GM12801 (cell line): ENCODE measurements around the gene ATG3.

ENCODE experiments used
- TF ChIP-seq, protein P1 (sequence below): IDR thresholded peaks from one replicate; pipeline ENCODE4 v1.5.1; 2011; ENCODE audit warnings: control low read depth; ENCODE audit not compliant: insufficient read length; ENCODE audit errors: extremely low read depth

Gene ATG3

GRCh38 chr3:112561734-112562529, at the start of gene ATG3, which contains the start of gene SLC35A5:
Gene ATG3, minus strand, starts transcription at chr3:112561962. Its CDS starts 434 bp downstream, at chr3:112561528.
Gene SLC35A5, plus strand, starts transcription at chr3:112562045. Its CDS starts 1,359 bp downstream, at chr3:112563404.
- TF ChIP-seq, protein P1, sequence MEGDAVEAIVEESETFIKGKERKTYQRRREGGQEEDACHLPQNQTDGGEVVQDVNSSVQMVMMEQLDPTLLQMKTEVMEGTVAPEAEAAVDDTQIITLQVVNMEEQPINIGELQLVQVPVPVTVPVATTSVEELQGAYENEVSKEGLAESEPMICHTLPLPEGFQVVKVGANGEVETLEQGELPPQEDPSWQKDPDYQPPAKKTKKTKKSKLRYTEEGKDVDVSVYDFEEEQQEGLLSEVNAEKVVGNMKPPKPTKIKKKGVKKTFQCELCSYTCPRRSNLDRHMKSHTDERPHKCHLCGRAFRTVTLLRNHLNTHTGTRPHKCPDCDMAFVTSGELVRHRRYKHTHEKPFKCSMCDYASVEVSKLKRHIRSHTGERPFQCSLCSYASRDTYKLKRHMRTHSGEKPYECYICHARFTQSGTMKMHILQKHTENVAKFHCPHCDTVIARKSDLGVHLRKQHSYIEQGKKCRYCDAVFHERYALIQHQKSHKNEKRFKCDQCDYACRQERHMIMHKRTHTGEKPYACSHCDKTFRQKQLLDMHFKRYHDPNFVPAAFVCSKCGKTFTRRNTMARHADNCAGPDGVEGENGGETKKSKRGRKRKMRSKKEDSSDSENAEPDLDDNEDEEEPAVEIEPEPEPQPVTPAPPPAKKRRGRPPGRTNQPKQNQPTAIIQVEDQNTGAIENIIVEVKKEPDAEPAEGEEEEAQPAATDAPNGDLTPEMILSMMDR = no peak

- TF ChIP-seq, protein P1 = no peak
Observed at GRCh38 chr3:112610121-112610520, 48.4 kb upstream of the ATG3 start.

DNA sequence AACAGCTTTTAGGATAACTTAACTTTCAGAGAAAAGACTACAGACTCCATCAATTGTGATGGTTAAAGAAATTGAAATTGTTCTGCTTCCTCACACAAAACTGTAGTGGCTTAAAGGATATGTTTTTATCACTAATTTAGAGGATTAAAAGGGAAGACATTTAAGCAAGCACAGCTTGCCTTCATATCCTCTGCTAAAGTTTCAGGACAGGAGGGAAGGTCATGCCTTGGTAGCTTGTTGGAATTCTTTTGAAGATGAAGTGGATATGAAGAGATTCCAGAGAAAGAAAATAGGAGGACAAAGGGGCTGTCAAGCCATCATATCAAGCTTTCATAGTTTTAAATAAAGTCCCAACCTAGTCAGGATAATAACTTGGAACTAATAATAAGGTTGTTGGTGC, 46.1 kb upstream of the ATG3 start:
- TF ChIP-seq, protein P1 = no peak

- TF ChIP-seq, protein P1 = no peak
Observed at GRCh38 chr3:112606098-112606497, 44.3 kb upstream of the ATG3 start.

GRCh38 chr3:112605285-112605684, 43.5 kb upstream of the ATG3 start:
- TF ChIP-seq, protein P1 = no peak

DNA sequence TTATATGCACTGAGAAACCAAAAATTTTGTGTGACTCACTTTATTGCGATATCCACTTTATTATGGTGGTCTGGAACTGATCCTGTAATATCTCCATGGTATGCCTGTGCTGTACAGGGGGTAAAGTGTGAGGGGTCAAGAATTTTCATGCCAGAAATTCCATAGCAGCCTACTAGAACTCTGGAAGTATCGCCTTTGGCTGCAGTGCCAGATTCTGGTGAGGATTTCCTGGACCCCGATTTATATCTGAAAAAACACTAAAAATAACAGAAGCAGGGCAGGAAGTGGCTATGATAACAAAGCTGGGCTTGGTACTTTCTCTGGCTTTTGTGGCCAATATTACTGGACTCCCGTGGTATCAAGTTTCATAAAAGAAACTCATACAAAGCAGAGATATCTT, 42.8 kb upstream of the ATG3 start:
- TF ChIP-seq, protein P1 = no peak

DNA sequence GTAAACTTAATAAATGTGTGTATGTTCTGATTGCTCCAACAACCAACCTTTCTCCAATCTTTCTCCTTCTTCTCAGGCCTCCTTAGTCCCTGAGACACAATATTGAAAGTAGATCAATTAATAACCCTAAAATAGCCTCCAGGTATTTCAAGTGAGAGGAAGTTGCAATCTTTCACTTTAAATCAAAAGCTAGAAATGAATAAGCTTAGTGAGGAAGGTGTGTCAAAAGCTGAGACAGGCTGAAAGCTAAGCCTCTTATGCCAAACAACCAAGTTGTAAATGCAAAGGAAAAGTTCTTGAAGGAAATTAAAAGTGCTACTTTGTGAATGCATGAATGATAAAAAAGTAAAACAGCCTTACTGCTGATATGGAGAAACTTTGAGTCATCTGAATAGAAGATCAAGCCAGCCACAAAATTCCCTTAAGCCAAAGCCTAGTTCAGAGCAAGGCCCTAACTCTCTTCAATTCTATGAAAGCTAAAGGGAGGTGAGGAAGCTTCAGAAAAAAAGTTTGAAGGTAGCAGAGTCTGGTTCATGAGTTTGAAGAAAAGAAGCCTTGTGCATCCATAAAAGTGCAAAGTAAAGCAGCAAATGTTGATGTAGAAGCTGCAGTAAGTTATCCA, 40.6 kb upstream of the ATG3 start:
- TF ChIP-seq, protein P1 = no peak
